OCI-LY1 (cell line): Measurements from ENCODE around the gene SCAPER.

Source experiments
- H2AFZ ChIP-seq: fragments of 200-600 bp; sonication (generic), shearing (Covaris generic); 2 replicates; pipeline ENCODE4 v1.6.0; 2014; ENCODE audit warnings: antibody characterized with exemption, mild to moderate bottlenecking, low read length
- H3F3A ChIP-seq: fragments of 200-600 bp; sonication (generic), shearing (Covaris generic); 2 replicates; pipeline ENCODE4 v1.6.0; 2014; ENCODE audit warnings: mild to moderate bottlenecking, antibody characterized with exemption, low read length, moderate library complexity; ENCODE audit not compliant: insufficient read depth
- H3K27ac ChIP-seq: fragments of 200-600 bp; sonication (generic); 2 replicates; pipeline ENCODE4 v1.5.1; 2014; ENCODE audit warnings: low read length, mixed run types, mild to moderate bottlenecking, low read depth; ENCODE audit not compliant: poor library complexity, severe bottlenecking
- H3K27me3 ChIP-seq: fragments of 200-600 bp; sonication (generic); 2 replicates; pipeline ENCODE4 v1.6.0; 2014; ENCODE audit warnings: antibody characterized with exemption, mild to moderate bottlenecking, low read length, moderate library complexity; ENCODE audit not compliant: insufficient read depth
- H3K36me3 ChIP-seq: fragments of 200-600 bp; sonication (generic); 2 replicates; pipeline ENCODE4 v1.6.1; 2014; ENCODE audit warnings: mild to moderate bottlenecking, antibody characterized with exemption, low read length, moderate library complexity, mixed read lengths; ENCODE audit not compliant: insufficient read depth
- H3K4me1 ChIP-seq: fragments of 200-600 bp; sonication (generic); 2 replicates; pipeline ENCODE4 v1.5.1; 2014; ENCODE audit warnings: mild to moderate bottlenecking, low read length, moderate library complexity; ENCODE audit not compliant: insufficient read depth, severe bottlenecking
- H3K4me2 ChIP-seq: fragments of 200-600 bp; sonication (generic), shearing (Covaris generic); 2 replicates; pipeline ENCODE4 v1.6.1; 2014; ENCODE audit warnings: low read length
- H3K4me3 ChIP-seq: fragments of 200-600 bp; sonication (generic); 2 replicates; pipeline ENCODE4 v1.5.1; 2014; ENCODE audit warnings: low read length, low read depth, mild to moderate bottlenecking, mixed read lengths; ENCODE audit not compliant: poor library complexity, severe bottlenecking
- H3K79me2 ChIP-seq: fragments of 200-600 bp; shearing (Covaris generic); 2 replicates; pipeline ENCODE4 v1.6.1; 2016; ENCODE audit warnings: mixed run types, low read length, mixed read lengths; ENCODE audit not compliant: insufficient read depth
- H3K9ac ChIP-seq: fragments of 200-600 bp; sonication (generic), shearing (Covaris generic); 2 replicates; pipeline ENCODE4 v1.6.1; 2014; ENCODE audit warnings: mild to moderate bottlenecking, low read length, mixed read lengths
- H3K9me2 ChIP-seq: fragments of 200-600 bp; sonication (generic), shearing (Covaris generic); 2 replicates; pipeline ENCODE4 v1.6.1; 2014; ENCODE audit warnings: low read depth, mild to moderate bottlenecking, low read length, mixed read lengths
- H3K9me3 ChIP-seq: fragments of 200-600 bp; shearing (Covaris generic); 2 replicates; pipeline ENCODE4 v1.6.1; 2014; ENCODE audit warnings: low read length, mixed read lengths
- H4K20me1 ChIP-seq: fragments of 200-600 bp; sonication (generic), shearing (Covaris generic); 2 replicates; pipeline ENCODE4 v1.6.0; 2016; ENCODE audit warnings: mild to moderate bottlenecking, low read length; ENCODE audit not compliant: insufficient read depth
- CTCF ChIP-seq: fragments of 200-600 bp; sonication (generic), shearing (Covaris generic); IDR thresholded peaks from 2 replicates; pipeline ENCODE4 v1.5.1; 2017; ENCODE audit warnings: mild to moderate bottlenecking, antibody characterized with exemption, low read length, moderate library complexity, mixed read lengths
- EZH2 ChIP-seq: fragments of 200-600 bp; sonication (generic), shearing (Covaris generic); IDR thresholded peaks from 2 replicates; pipeline ENCODE4 v1.8.0; 2017; ENCODE audit warnings: borderline replicate concordance, mixed run types, mild to moderate bottlenecking, antibody characterized with exemption, low read length, moderate library complexity, mixed read lengths

The SCAPER gene

DNA sequence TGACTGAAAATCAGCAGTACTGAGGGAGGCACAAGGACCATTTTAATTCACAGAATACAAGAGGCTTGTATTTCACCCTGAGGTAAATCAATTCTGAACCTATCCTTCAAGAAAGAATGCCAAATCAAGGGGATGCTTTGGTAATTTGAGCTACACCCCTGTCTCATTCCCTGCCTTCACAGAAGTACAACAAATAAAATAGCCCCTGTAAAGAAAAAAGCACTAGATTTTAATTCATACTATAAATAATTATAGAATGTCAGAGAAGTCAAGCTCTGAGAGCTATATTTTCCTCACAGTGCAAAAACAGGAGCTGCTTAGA lies 319.6 kb downstream of the SCAPER start:
- Histone ChIP-seq H3K4me2 (no peak overlapping the region), H3K27ac (no peak overlapping the region), H3K9me2 (no peaks in the 10 kb centered on the region), H3F3A (no peaks in the 10 kb centered on the region), H3K9me3 (peaks cover 6% of the 10 kb centered on the region), H3K4me3 (no peak overlapping the region), H3K79me2 (no peaks in the 10 kb centered on the region), H3K27me3 (no peaks in the 10 kb centered on the region), H3K4me1 (no peaks in the 10 kb centered on the region), H4K20me1 (no peaks in the 10 kb centered on the region), H3K9ac (no peak overlapping the region), H2AFZ (no peak overlapping the region), H3K36me3 (no peaks in the 10 kb centered on the region)
- TF ChIP-seq CTCF (no peak), EZH2 (no peak)

DNA sequence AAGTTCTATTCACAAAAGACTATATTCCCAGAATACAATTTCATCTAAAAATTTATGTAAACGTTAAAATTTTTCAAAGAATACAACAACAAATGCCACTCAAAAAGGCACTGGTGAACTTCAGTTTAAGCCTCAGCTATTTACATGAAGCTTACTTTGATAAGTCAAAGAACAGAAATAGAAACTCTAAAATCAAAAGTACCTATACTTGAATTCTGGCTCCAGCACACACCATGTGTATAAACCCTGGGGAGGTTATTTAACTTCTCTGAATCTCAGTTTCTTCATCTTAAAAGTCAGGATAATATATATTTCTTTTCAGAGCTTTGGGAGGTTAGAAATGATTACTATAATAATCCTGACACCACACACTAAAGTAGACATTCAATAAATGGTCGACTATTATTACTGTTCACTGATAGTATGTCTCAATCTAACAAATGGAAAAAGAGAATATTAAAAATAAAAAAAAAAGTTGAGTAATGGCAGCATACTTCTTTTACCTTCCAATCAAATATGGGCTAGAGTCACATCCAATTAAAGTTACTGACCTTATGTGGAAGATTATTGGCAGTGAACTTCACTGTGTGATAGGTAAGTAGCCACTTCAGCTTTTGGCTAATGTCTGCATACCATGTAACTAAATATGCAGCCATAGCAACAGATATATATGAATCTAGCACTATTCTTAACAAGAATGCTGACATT lies 320.1 kb downstream of the SCAPER start:
- no peaks in the 10 kb centered on the region for H4K20me1 ChIP-seq
- no peaks in the 10 kb centered on the region for H3K9me2 ChIP-seq
- TF ChIP-seq CTCF (no peak), EZH2 (no peak)
- H3K27me3 ChIP-seq: no peaks in the 10 kb centered on the region
- H3K9ac ChIP-seq: no peak overlapping the region
- H3K36me3 ChIP-seq: no peaks in the 10 kb centered on the region
- H3K4me2 ChIP-seq: no peak overlapping the region
- no peaks in the 10 kb centered on the region for H3F3A ChIP-seq
- no peaks in the 10 kb centered on the region for H3K79me2 ChIP-seq
- no peak overlapping the region for H2AFZ ChIP-seq
- H3K9me3 ChIP-seq: peaks cover 6% of the 10 kb centered on the region
- no peaks in the 10 kb centered on the region for H3K4me1 ChIP-seq
- no peak overlapping the region for H3K27ac ChIP-seq
- no peak overlapping the region for H3K4me3 ChIP-seq

GRCh38 chr15:76582550-76582949 lies 322.6 kb downstream of the SCAPER start:
- Histone ChIP-seq H3K9me3 (peaks cover 6% of the 10 kb centered on the region), H3K4me2 (no peak overlapping the region), H3K4me1 (no peaks in the 10 kb centered on the region), H3K9me2 (no peaks in the 10 kb centered on the region), H3K4me3 (no peak overlapping the region), H2AFZ (no peak overlapping the region), H3K79me2 (no peaks in the 10 kb centered on the region), H3K27me3 (no peaks in the 10 kb centered on the region), H3K9ac (no peak overlapping the region), H4K20me1 (no peaks in the 10 kb centered on the region), H3K27ac (no peak overlapping the region), H3F3A (no peaks in the 10 kb centered on the region), H3K36me3 (no peaks in the 10 kb centered on the region)
- TF ChIP-seq EZH2 (no peak), CTCF (no peak)
